Fibroblast of skin of right quadriceps (primary cell): ENCODE measurements around the gene SPPL2C.

Source experiments
- DNase-seq: peaks from one replicate; pipeline ENCODE4 v3.0.0-alpha.2; 2013

Gene SPPL2C

DNA sequence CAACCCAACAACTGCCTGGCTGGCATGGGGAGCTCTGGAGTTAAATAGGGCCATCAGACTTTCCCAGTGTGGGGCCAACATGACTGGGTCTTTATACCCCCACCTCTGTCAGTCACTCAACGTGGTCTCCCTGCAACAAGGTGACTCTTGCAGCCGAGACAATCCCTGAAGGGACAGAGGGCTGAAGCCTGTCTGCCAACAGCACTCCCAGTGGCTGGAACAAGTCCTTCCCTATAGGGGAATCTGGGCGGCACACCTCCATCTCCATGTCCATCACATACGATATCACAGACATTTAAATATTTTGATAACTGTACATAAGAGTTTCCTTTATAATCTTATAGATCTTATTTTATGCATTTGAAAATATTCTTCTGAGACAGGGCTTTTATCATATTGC lies 44.9 kb downstream of the SPPL2C start:
- DNase-seq, result no peak

DNA sequence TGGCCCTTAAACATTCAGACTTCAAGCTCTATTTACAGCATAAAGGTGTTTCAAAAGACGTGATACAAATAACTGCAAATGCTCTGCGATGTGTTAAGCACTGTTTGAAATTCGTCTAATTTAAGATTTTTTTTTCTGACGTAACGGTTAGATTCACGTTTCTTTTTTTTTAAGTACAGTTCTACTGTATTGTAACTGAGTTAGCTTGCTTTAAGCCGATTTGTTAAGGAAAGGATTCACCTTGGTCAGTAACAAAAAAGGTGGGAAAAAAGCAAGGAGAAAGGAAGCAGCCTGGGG lies 49.0 kb downstream of the SPPL2C start:
- no peak for DNase-seq

GRCh38 chr17:45894022-45894784 lies 49.5 kb downstream of the SPPL2C start, which contains the start of gene MAPT:
TSS of gene MAPT (plus strand) at chr17:45894554. CDS start at chr17:45962338, 67,784 bp downstream.
- peak; percentile 87 for DNase-seq

DNA sequence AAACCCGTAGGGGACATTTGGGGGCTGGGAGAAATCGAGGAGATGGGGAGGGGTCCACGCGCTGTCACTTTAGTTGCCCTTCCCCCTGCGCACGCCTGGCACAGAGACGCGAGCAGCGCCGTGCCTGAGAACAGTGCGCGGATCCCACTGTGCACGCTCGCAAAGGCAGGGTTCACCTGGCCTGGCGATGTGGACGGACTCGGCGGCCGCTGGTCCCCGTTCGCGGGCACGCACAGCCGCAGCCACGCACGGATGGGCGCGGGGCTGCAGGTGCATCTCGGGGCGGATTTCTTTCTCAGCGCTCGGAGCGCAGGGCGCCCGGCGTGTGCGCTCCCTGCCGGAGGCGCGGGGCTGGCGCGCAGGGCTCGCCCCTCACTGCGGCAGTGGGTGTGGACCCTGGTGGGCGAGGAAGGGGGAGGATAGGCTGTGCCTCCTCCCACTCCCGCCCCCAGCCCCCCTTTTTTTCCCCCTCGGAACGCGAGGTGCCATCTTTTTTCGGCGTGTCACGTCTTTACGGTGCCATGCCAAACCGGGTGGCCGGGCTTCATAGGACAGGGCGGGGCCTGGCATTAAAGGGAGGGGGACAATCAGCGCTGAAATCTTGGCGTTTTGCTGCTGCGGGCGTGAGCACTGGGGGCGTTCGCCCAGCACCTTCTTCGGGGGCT lies 50.8 kb downstream of the SPPL2C start:
- DNase-seq, result no peak

GRCh38 chr17:45895969-45896785 lies 51.5 kb downstream of the SPPL2C start:
- no peak for DNase-seq
